ENCODE measurements around the gene OR2T34.
A peak's percentile ranks its signal among the peaks of the same experiment; 100 is the strongest.
"Not testable (repeated sequence)": the region's sequence is repeated elsewhere in the genome, so short reads cannot be mapped to it uniquely, and the experiment has no call there.

The OR2T34 gene

GRCh38 chr1:248574657-248575056 is at the start of gene OR2T34:
OR2T34 (minus strand) TSS chr1:248574757; CDS start chr1:248574757, 0 bp downstream.
- not testable (repeated sequence) for DNase-seq (ENCODE audit: low spot score)

GRCh38 chr1:248622570-248623001 is 48.0 kb upstream of the OR2T34 start:
- DNase-seq (ENCODE audit: low spot score) = no peak

GRCh38 chr1:248621770-248622169 is 47.2 kb upstream of the OR2T34 start:
- DNase-seq (ENCODE audit: low spot score) = no peak

GRCh38 chr1:248618878-248619277 is 44.3 kb upstream of the OR2T34 start:
- DNase-seq (ENCODE audit: low spot score) = peak; percentile 40

- peak; percentile 11 for DNase-seq (ENCODE audit: low spot score)
Observed at GRCh38 chr1:248618119-248618518, 43.6 kb upstream of the OR2T34 start.

- no peak for DNase-seq (ENCODE audit: low spot score)
Observed at GRCh38 chr1:248613742-248614141, 39.2 kb upstream of the OR2T34 start.

GRCh38 chr1:248611883-248612414 is 37.4 kb upstream of the OR2T34 start:
- DNase-seq (ENCODE audit: low spot score) = no peak

GRCh38 chr1:248610301-248610700 is 35.7 kb upstream of the OR2T34 start:
- DNase-seq (ENCODE audit: low spot score) = no peak

GRCh38 chr1:248599396-248599795 is 24.8 kb upstream of the OR2T34 start:
- DNase-seq (ENCODE audit: low spot score) = no peak

GRCh38 chr1:248597589-248597988 is 23.0 kb upstream of the OR2T34 start, which contains the start of gene OR2T10:
OR2T10 (minus strand) TSS chr1:248597700; CDS start chr1:248593768, 3,932 bp downstream.
- DNase-seq (ENCODE audit: low spot score) = no peak

- no peak for DNase-seq (ENCODE audit: low spot score)
Observed at GRCh38 chr1:248596615-248597014, 22.1 kb upstream of the OR2T34 start.

- DNase-seq (ENCODE audit: low spot score) = no peak
Observed at GRCh38 chr1:248593226-248593625, 18.7 kb upstream of the OR2T34 start.

- no peak for DNase-seq (ENCODE audit: low spot score)
Observed at GRCh38 chr1:248592655-248593054, 18.1 kb upstream of the OR2T34 start.

GRCh38 chr1:248590055-248590454 is 15.5 kb upstream of the OR2T34 start:
- no peak for DNase-seq (ENCODE audit: low spot score)

- DNase-seq (ENCODE audit: low spot score) = no peak
Observed at GRCh38 chr1:248589334-248589733, 14.8 kb upstream of the OR2T34 start.

- no peak for DNase-seq (ENCODE audit: low spot score)
Observed at GRCh38 chr1:248585266-248585665, 10.7 kb upstream of the OR2T34 start.

- DNase-seq (ENCODE audit: low spot score) = no peak
Observed at GRCh38 chr1:248576260-248576980, 1.9 kb upstream of the OR2T34 start.

GRCh38 chr1:248573856-248574255 is 701 bp downstream of the OR2T34 start:
- DNase-seq (ENCODE audit: low spot score) = not testable (repeated sequence)

GRCh38 chr1:248572049-248572448 is 2.5 kb downstream of the OR2T34 start:
- DNase-seq (ENCODE audit: low spot score) = not testable (repeated sequence)

- DNase-seq (ENCODE audit: low spot score) = not testable (repeated sequence)
Observed at GRCh38 chr1:248570811-248571210, 3.7 kb downstream of the OR2T34 start.

- not testable (repeated sequence) for DNase-seq (ENCODE audit: low spot score)
Observed at GRCh38 chr1:248569049-248569448, 5.5 kb downstream of the OR2T34 start.

- not testable (repeated sequence) for DNase-seq (ENCODE audit: low spot score)
Observed at GRCh38 chr1:248565530-248566373, 8.8 kb downstream of the OR2T34 start.

- DNase-seq (ENCODE audit: low spot score) = not testable (repeated sequence)
Observed at GRCh38 chr1:248562672-248563071, 11.9 kb downstream of the OR2T34 start, which contains the start of gene OR2T29. OR2T29 (minus strand) TSS chr1:248562772; CDS start chr1:248559491, 3,281 bp downstream.

Measured in putamen (tissue), 1 donor.